Stomach (tissue), 4 donors: ENCODE data around the gene PMM2.

Experiments
- POLR2A ChIP-seq, 4 donors: fragments of 450-650 bp; IDR thresholded peaks; one replicate each; pipeline ENCODE4 v1.6.1; 2016; ENCODE audit warnings: antibody characterized with exemption in 4 of 4, control low read depth in 2 of 4, mild to moderate bottlenecking in 1 of 4, moderate library complexity in 1 of 4
- POLR2AphosphoS5 ChIP-seq, 3 donors: sonication (generic); formaldehyde crosslinking; IDR thresholded peaks; one replicate each; pipeline ENCODE4 v1.6.1; 2016; ENCODE audit warnings: antibody characterized with exemption in 3 of 3
- TF ChIP-seq, protein P1 (sequence below), 7 experiments: fragments of 450-650 bp in 4 of 7; fragments of 200-600 bp in 3 of 7; sonication (generic) in 3 of 7; IDR thresholded peaks; one replicate each; pipeline ENCODE4 v1.5.1; 2016 to 2019; ENCODE audit warnings: antibody characterized with exemption in 7 of 7, control low read depth in 2 of 7, mild to moderate bottlenecking in 1 of 7

DNA sequence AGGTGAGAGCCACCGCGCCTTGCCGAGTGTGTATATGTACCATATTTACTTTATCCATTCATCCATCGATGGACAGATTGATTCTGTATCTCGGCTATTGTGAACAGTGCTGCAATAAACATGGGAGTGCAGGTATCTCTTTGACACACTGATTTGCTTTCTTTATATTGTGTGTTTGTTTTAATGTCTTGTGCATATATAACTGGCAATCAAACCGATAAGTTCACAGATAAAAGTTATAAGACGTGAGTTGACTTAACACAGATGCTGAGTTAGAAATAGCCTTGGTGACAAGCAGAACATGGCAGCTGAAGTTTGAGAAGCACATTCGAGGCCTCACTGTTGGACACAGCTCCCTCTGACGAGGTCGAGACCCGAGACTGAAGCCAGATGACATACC lies 23.4 kb upstream of the PMM2 start:
- TF ChIP-seq, protein P1, sequence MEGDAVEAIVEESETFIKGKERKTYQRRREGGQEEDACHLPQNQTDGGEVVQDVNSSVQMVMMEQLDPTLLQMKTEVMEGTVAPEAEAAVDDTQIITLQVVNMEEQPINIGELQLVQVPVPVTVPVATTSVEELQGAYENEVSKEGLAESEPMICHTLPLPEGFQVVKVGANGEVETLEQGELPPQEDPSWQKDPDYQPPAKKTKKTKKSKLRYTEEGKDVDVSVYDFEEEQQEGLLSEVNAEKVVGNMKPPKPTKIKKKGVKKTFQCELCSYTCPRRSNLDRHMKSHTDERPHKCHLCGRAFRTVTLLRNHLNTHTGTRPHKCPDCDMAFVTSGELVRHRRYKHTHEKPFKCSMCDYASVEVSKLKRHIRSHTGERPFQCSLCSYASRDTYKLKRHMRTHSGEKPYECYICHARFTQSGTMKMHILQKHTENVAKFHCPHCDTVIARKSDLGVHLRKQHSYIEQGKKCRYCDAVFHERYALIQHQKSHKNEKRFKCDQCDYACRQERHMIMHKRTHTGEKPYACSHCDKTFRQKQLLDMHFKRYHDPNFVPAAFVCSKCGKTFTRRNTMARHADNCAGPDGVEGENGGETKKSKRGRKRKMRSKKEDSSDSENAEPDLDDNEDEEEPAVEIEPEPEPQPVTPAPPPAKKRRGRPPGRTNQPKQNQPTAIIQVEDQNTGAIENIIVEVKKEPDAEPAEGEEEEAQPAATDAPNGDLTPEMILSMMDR (IDR thresholded peaks at IDR 0.05) = no peak
- TF ChIP-seq POLR2AphosphoS5 (IDR thresholded peaks at IDR 0.05) = no peak
- no peak for TF ChIP-seq POLR2A (IDR thresholded peaks at IDR 0.05)
